ENCODE data around the gene LTF. TPM values are rescaled to one million over a fixed set of nuclear protein-coding genes. Genes with fewer than 3 reads are reported as not detected.

LTF gene
- total and polyA plus RNA-seq, 9 of the 15 experiments (the other 6 are each of a cell fraction or from before 2014, with no cell fraction given), result 0.07 TPM; not detected in 8

DNA sequence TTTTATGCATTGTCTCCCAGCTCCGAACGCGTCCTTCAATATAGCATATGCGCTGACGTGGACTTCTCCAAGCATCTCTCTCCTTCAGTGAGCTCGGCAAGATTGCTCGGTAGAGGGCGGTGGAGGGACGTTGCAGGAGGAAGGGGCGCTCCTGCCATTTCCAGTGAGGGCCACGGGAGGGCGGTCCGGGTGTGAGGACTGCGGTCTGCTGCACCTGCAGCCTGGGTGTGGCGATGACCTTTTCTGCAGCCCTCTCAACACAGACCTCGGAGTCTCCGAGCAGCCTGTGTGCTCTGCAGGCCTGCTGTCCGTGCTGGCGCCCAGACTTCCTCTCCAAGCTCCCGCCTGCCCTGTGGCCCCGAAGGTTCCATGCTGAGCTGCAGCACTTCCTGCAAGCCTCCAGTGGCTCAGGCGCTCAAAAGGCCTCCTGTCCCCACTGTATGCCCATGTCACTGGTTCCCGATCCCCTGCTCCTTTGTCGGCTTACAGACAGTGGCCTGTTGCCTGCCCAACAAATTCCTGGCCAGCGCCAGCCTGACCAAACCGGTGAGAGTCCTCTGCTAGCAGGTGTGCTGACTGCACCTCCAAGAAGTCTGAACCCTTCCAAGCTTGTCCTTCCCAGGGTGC, 24.1 kb upstream of the LTF start (continued):
- TF ChIP-seq, protein P1, sequence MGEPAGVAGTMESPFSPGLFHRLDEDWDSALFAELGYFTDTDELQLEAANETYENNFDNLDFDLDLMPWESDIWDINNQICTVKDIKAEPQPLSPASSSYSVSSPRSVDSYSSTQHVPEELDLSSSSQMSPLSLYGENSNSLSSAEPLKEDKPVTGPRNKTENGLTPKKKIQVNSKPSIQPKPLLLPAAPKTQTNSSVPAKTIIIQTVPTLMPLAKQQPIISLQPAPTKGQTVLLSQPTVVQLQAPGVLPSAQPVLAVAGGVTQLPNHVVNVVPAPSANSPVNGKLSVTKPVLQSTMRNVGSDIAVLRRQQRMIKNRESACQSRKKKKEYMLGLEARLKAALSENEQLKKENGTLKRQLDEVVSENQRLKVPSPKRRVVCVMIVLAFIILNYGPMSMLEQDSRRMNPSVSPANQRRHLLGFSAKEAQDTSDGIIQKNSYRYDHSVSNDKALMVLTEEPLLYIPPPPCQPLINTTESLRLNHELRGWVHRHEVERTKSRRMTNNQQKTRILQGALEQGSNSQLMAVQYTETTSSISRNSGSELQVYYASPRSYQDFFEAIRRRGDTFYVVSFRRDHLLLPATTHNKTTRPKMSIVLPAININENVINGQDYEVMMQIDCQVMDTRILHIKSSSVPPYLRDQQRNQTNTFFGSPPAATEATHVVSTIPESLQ (CRISPR knock-in tag; IDR thresholded peaks at IDR 0.05), result no peak
- no peak for TF ChIP-seq SRSF3 (IDR thresholded peaks at IDR 0.05; ENCODE audit: insufficient read depth, low read length)
- 0 out of 2 replicates have a peak, but pooled peaks have one; percentile 74 for TF ChIP-seq GATAD2B (IDR thresholded peaks at IDR 0.05; ENCODE audit: borderline replicate concordance)
- TF ChIP-seq, protein P2, sequence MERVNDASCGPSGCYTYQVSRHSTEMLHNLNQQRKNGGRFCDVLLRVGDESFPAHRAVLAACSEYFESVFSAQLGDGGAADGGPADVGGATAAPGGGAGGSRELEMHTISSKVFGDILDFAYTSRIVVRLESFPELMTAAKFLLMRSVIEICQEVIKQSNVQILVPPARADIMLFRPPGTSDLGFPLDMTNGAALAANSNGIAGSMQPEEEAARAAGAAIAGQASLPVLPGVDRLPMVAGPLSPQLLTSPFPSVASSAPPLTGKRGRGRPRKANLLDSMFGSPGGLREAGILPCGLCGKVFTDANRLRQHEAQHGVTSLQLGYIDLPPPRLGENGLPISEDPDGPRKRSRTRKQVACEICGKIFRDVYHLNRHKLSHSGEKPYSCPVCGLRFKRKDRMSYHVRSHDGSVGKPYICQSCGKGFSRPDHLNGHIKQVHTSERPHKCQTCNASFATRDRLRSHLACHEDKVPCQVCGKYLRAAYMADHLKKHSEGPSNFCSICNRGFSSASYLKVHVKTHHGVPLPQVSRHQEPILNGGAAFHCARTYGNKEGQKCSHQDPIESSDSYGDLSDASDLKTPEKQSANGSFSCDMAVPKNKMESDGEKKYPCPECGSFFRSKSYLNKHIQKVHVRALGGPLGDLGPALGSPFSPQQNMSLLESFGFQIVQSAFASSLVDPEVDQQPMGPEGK (CRISPR knock-in tag; IDR thresholded peaks at IDR 0.05; ENCODE audit: borderline replicate concordance), result no peak
- TF ChIP-seq ZC3H11A (IDR thresholded peaks at IDR 0.05; ENCODE audit: low read depth, low read length), result peak; percentile 76; the same call in 1 of the 2 replicates
- peak; percentile 75; the same call in 1 of the 2 replicates for TF ChIP-seq MYNN (IDR thresholded peaks at IDR 0.05)
- no peak for TF ChIP-seq MYNN (CRISPR knock-in tag; IDR thresholded peaks at IDR 0.05)
- no peak for TF ChIP-seq ZZZ3 (IDR thresholded peaks at IDR 0.05)
- TF ChIP-seq SMARCE1 (IDR thresholded peaks at IDR 0.05), result no peak
- TF ChIP-seq, protein P3, sequence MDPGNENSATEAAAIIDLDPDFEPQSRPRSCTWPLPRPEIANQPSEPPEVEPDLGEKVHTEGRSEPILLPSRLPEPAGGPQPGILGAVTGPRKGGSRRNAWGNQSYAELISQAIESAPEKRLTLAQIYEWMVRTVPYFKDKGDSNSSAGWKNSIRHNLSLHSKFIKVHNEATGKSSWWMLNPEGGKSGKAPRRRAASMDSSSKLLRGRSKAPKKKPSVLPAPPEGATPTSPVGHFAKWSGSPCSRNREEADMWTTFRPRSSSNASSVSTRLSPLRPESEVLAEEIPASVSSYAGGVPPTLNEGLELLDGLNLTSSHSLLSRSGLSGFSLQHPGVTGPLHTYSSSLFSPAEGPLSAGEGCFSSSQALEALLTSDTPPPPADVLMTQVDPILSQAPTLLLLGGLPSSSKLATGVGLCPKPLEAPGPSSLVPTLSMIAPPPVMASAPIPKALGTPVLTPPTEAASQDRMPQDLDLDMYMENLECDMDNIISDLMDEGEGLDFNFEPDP (CRISPR knock-in tag; IDR thresholded peaks at IDR 0.05), result no peak
- TF ChIP-seq ETV5 (CRISPR knock-in tag; IDR thresholded peaks at IDR 0.05; ENCODE audit: low read depth), result peak; percentile 75
- no peak; the same call in 1 of the 2 replicates for TF ChIP-seq ZNF583 (CRISPR knock-in tag; IDR thresholded peaks at IDR 0.05)
- no peak for TF ChIP-seq SREBF2 (CRISPR knock-in tag; IDR thresholded peaks at IDR 0.05)
- no peak; a peak in 1 of 4 replicates for TF ChIP-seq SRF (CRISPR knock-in tag; IDR thresholded peaks at IDR 0.05)
- no peak for TF ChIP-seq E2F3 (CRISPR knock-in tag; IDR thresholded peaks at IDR 0.05)
- TF ChIP-seq, protein P4, sequence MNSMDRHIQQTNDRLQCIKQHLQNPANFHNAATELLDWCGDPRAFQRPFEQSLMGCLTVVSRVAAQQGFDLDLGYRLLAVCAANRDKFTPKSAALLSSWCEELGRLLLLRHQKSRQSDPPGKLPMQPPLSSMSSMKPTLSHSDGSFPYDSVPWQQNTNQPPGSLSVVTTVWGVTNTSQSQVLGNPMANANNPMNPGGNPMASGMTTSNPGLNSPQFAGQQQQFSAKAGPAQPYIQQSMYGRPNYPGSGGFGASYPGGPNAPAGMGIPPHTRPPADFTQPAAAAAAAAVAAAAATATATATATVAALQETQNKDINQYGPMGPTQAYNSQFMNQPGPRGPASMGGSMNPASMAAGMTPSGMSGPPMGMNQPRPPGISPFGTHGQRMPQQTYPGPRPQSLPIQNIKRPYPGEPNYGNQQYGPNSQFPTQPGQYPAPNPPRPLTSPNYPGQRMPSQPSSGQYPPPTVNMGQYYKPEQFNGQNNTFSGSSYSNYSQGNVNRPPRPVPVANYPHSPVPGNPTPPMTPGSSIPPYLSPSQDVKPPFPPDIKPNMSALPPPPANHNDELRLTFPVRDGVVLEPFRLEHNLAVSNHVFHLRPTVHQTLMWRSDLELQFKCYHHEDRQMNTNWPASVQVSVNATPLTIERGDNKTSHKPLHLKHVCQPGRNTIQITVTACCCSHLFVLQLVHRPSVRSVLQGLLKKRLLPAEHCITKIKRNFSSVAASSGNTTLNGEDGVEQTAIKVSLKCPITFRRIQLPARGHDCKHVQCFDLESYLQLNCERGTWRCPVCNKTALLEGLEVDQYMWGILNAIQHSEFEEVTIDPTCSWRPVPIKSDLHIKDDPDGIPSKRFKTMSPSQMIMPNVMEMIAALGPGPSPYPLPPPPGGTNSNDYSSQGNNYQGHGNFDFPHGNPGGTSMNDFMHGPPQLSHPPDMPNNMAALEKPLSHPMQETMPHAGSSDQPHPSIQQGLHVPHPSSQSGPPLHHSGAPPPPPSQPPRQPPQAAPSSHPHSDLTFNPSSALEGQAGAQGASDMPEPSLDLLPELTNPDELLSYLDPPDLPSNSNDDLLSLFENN (IDR thresholded peaks at IDR 0.05; ENCODE audit: low read depth in 2 of 2, low read length in 2 of 2), result 0 out of 4 replicates have a peak, but pooled peaks of 1 of the 2 experiments have one; percentile 75
- TF ChIP-seq ZKSCAN1 (IDR thresholded peaks at IDR 0.05; ENCODE audit: low read depth, low read length), result peak; percentile 87
- TF ChIP-seq SMC3 (conservative IDR thresholded peaks at IDR 0.05; ENCODE audit: insufficient read depth, low read depth, low read length), result peak; percentile 100

Data from K562 (cell line).